NCI-H128 (cell line): Measurements from ENCODE around the gene KAT7.

Source experiments
- DNase-seq: peaks from one replicate; lab custom pipeline; 2025; ENCODE audit not compliant: unreplicated experiment; lab: John Stamatoyannopoulos, UW

Gene KAT7

DNA sequence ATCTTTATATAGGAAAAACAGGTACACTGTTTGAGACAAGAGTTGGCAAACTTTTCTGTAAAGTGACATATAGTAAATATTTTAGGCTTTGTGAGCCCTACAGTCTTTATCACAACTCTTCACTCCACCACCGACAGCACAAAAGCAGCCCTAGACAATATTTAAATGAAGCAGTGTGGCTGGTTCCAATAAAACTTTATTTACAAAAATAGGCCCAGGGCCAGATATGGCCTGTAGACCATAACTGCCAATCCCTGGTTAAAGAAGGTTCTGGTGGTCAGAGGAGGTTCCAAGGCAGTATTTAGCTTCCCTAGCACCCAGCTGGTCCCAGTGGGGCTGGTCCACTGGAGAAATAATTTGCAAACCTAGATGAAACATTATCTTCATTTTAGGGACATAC, 28.2 kb upstream of the KAT7 start:
- no peak for DNase-seq

DNA sequence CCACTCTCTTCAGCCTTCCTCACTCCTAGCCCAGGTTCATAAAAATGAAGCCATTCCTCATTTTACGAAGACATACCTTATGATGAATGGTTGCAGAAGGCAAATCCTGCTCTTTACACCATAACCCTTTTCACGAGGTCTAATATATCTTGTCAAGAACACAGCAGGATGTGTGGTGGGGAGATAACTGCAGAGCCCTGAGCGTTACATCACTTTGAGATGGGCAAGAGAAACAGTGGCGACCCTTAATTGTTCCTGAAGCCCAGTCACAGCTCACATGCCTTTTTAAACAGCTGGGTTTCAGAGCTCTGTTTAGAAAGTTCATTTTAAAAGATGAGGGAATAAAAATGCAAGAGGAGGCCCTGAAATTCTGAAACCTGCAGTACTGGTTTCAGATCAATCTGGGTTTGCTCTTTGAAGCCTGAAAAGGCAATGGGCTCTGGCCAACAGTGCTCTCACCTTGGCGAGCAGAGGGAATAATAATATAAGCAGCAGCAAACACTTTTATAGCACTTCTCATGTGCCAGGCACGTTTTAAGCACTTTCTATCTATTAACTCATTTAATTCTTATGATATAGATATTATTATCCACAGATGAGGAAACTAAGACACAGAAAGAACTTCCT, 27.4 kb upstream of the KAT7 start:
- DNase-seq = no peak

DNA sequence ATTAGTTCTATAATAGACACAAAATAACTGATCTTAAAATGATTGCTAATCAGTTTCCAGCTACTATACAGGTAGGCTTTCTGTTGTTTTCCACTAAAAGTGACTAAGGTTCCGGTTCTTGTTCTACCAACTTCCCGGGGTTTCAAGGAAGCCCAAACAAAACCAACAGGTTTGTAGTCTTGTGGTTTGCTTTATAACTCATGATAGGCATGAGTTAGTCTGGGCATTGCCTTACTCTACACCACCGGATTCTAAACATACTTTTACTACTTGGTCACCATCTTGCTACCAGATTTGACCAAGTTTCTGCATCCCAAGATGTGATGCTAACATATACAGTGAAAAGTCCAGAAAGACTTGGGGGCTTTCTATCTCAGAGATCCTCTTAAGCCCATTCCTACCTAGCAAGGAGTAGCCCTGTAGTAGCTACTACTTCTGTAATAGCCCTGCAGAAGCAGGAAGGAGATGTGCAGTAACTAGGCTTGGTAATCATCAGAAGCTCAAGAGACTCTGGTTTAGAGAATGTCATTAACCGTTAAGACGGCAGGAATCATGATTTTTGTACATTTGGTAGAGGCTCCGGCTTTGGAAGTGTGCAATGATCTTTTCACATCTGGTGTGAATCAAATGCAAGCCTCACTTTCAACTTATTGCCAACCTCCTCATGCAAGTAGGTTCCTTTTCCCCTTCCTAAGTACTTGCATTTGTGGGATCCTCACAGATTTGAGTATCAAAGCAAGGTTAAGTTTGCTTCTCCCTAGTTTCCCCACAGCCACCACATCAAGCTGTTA, 26.1 kb upstream of the KAT7 start:
- DNase-seq = no peak

DNA sequence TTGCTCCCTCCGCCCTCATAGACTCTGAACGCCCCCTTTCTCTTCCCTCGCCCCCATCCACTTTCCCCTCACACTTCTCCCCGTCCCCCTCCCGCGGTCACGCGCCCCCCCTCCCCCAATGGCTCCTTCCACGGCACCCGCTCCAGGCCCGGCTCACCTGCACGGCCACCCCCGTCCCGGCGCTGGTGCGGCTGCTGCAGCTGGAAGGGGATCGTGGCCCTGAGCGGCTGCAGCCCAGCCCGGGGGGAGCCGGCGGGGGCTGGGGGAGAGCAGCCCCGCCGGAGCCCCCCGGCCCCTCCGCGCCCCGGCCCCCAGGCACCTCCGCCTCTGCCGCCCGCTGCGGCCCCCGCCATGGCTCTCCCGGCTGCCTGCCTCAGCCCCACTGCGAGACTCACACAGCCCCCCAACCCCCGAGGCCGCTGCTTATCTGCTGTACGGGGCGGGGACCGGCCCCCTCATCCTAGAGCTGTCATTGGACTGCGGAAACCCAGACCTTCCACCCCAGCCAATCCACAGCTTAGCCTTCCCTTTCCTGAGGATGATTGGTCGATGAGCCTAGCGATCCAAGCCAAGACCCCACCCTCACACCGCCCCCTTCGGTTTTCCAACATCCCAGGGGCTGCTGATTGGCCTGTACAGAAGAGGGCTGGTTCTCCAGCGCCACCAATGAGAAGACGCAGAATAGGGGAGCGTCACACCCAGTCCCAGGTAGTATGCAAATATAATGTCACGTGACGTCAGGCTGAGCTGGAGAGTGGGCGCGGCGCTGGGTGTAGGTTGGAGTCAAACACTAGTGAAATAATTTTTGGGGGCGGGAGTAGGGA, 24.5 kb upstream of the KAT7 start, which contains the start of gene FAM117A:
FAM117A (minus strand) TSS at position 397 of the 824 bp plus-strand sequence; CDS start at position 353, 44 bp downstream.
- DNase-seq = peak; percentile 93

DNA sequence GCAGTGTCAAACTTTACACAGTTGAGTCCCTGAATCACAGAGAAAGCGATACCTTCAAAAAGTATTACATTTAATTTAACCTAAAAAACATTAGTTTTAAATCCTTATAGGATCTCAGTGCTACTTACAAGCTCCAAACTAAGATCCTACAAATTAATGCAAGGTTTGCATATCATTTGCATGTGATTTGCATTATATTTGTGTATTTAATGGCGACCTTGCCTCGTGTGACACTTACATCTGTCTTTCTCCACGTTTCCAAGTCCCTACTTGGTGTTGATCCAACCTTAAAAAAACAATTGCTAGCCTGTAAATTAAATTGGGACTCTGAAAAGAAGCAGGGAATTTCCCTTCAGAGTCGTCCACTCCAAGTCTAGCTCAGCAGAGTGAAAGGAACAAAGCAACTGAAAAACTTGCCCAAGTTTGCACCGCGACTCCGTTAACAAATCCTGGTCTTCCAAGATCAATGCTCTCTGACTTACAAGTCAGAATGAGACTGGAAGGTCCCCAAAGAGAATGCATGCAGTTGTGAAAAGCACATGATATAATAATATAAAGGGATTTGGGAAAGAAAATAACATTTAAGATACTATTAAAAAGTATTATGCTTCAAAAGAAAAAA, 23.8 kb upstream of the KAT7 start:
- no peak for DNase-seq

DNA sequence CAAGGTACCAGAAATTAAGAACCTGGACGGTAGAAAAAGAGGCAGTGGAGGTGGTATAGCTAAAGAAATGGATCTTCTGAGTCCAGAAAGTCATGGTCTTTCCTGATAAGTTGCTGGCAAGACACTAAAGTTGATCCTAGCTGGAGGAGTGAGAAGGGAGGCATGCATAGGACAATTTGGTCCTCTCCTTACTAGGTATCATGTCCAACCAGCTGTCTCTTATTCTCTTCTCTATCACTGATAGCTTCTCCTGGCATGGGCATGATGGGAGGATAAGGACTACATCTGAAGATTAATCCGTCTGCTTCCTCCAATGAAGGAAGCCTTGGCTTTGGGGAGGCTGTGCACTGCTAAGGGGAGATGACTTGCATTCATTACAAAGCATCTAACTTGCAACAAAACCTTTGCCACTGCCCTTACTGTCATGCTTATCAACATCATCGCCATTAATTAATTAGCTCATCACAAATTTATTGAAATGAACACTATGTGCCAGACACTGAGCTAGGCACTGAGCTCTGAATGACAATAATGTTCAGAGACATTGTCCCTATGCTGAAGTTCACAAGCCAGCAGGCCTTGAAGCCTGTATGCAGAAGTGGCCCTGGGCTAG, 21.5 kb upstream of the KAT7 start:
- no peak for DNase-seq

DNA sequence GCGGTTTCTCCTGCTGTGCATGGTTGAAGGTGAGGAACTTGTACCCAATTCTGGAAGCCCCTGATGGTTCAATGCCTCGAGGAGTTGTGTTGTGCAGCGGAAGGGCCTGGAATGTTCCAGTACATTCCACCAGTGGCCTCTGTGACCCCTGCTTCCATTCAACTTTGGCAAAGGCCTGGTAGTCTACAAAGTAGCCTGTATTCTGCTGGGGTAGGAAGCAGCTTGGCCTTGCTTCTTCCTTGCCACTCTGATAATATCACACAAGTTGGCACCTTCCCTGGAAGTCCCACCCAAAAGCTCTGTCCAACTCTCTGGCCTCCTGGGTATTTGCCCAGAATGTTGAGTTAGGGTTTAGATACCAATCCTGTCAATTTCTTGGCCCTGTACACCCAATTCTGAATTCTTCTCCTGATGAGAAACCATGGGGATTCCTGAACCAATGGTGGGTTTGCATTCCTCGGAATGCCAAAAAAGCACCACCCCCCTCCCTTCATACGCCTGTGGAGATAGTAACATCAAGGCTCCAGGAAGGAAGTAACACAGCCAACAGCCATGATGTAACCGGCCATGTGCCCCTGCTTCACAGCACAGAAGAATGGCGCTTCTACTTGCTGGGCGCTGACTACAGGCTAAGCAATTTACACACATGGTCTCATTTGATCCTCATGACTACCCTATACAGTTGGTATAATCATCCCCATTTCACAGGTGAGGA, 12.8 kb upstream of the KAT7 start:
- no peak for DNase-seq

DNA sequence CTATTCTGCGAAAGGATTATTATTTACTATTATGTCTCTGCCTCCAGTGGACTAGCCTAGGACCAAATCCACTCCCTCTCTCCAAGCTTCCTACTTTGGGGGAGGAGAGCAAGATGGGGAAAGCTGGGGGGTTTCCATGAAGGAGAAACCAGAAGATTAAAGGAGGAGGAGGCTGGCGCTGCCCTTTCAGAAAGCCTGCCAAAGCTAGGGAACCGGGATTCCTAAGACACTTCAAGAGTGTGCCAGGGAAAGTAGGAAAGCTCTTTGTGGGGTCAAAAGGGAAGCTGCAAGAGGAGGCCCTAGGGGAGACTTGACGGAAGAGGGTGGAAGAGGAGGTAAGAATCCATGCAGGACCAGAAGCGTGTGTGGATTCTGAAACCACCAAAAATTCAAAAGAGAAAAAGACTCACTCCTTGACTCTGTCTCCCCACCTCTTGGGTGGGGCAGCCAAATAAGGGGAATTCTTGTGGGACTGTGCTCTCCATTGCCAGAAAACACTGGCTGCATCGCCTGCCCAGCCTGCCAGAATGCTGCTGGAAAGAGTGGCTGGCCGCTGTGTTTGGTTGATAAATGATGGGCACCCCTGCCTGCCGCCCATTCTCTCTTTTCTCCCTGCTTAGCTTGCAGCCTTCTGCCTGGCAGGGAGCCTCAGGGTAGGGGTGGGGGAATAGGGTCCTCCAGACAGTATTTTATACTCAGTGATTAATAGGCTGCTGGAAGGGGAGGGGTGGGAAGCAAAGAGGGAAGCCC, 11.8 kb upstream of the KAT7 start:
- DNase-seq = no peak

DNA sequence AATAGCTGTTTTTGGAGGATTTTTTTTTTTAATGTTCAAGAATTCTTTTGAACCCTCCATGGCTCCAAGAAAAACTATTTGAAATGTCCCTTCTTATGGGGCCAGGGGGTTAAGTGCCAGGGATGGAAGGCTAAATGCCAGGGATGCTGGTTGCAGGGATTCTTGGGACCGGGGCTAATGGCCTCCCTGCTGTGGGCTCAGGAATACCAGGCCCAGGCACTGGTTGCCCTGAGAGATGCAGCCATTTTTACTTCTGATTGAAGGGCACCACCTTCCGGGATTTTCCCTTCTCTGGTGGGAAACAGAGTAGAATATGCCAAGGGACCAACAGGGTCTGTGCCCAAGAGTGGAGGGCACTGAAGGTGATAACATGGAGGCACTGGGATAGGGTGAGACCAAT, 10.9 kb upstream of the KAT7 start:
- DNase-seq = no peak

DNA sequence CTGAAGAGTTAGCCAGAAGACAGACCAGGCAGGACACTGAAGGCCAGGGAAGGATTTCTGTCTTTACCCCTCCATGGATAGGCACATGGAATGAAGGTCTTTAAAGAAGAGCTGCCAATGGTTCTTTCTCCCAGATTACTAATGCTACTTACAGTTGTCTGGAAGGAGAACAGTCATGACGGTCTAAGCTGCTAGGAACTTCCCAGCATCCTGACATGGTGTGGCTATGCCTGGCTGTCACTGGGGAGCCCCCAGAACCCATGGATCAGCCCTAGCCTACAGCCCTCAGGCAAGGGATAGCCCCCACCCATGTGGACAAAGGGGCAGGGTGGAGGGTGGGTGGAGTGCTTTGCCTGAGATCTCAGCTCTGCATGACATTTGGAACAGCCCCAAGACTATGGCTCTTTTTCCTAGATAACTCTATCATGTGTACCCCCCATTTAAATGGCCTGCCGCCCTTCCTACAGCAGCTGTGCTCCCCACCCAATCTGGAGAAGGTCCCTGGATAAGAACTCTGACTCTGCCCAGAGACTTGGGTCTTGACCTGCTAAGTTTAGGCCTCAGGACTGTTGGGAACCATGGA, 9.2 kb upstream of the KAT7 start:
- no peak for DNase-seq

DNA sequence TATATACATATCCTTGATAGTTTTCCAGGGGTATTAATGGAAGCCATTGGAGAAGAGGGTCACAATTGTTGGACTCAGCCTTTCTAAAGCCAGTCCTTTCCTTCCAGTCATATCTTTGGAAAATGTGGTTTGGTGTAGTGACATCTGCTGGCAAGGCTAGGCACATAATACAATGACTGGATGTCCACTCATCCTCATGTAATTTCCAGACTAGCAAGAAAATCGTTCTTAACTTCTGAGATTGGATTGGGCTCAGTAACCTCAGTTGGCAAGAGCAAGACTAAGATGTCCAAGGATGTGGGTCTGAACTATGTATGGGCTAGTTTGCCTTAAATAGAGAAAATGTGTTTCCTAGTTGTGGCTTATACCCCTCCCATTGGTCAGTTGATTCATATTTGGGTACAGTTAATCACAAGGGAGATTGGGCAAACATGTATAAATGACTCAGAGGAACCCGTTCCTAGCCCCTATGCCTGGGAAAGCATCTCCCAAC, 8.7 kb upstream of the KAT7 start:
- no peak for DNase-seq

DNA sequence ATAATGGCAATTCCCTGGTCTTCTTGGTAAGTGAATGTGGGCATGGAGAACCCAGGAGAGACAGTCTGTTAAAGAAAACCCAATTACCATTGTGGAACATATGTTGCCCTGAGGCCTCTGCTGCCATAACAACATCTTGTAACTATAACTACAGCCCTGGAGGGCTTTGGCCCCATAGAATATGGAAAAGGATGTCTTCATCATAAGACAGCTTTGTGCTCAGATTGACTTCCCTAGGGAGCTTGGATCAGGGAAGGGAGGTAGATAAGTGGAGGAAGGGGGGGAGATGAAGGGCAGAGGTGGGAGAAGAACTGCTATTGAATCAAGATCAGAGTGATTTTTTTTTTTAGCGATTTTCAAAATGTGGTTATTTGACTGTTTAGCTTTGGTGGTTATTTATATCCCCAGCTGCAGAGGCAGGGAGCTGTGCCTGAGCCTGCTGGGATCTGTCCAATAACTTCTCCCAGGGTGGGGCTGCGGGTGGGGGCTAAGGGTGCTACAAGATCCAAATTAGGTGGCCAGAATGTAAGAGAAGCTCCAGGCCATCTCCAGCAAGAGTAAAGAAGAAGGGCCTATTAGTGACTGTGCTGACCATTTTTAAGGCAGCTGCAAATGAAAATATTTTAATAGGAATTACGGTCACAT, 5.3 kb upstream of the KAT7 start:
- no peak for DNase-seq

DNA sequence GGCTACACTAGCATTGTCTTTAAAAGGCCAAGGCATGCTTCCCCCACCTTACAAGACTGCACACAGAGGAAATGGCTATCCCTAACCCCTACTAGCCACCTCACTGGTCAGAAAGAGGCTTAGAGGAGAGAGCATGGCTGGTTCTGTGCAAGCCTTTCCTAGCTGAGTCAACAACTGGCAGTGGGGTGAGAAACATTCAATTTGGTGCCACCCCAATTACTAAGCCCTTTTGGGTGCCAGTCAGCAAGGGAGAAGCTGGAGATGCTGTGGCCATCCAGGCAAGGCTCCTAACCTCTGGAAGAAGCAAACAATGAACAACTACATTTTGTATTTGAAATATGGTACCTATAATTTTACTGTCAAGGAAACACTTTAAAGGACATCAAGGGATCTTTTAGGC, 4.7 kb upstream of the KAT7 start:
- no peak for DNase-seq

DNA sequence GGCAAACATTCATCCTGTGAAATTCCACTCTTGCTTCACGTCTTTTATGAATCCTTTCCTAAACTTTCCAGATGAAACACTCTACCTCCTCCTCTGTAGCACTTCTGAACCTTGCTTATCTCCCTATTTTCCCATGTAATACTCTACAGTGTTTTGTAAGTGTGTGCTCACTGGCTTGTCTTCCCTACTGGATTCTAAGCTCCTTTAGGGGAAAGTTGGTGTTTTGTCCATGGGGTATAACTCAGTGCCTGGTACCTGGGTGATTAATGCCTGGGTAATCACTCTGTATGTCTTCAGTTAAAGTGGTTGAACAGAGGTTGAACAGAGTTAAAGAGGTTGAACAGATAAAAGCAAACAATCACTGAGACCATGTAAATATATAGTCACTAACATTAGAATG, 3.8 kb upstream of the KAT7 start:
- DNase-seq = no peak

DNA sequence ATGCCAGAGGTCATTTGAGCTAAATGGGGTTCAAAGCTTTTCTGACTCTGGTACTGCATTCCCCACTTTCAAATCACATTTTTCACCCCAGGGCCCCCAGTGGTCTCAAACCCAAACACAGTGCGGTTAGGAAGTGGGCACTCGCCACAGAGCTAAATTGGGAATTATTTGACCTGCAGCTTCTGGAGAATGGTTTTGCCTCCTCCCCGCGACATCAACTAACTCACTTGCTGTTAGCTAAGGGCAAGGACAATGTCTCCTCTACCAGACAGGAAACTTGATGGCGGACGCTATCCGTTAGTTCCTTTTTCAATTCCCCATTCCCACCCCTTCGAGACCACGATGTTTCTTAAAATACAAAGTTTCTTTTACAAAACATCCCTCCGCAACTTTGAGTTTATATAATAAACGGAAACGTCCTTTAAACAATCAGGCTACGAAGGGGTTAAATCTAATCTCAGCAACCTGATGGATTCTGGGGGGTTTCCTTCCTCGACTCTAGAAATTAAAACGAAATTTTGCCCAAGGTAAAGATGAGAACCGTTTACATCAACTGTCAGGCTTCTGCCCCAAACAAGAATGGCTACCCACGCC, 500 bp upstream of the KAT7 start:
- DNase-seq = no peak

DNA sequence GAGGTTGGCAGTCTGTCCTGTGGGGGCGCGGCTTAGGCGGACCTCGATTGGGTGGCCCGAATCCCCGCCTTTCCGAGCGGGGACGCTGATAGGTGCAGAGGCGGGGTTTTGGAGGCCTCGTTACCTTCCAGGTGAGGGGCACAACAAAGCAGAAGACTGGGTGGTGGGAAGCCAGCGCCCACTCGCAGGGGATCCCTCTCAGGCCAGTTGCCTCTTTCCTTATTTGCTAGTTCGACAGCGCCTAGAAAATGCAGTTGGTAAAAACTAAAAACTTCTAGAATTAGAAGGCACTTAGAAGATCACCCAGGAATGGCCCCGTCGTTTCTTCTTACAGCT, 730 bp downstream of the KAT7 start:
- no peak for DNase-seq

DNA sequence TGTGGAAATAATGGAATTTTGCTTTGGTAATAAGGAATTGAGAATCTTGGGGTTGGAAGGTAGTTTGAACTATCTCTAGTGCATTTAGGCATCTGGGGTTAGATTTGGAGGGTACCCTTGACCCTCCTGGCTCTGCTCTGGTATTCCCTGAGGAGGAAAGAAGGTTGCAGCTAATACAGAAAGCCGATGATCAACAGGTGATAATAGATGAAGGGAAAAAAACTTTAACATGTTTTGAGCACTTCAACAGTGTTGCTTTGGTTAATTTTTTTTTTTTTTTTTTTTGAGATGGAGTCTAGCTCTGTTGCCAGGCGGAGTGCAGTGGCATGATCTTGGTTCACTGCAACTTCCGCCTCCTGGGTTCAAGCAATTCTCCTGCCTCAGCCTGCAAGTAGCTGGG, 4.8 kb downstream of the KAT7 start:
- DNase-seq = no peak

DNA sequence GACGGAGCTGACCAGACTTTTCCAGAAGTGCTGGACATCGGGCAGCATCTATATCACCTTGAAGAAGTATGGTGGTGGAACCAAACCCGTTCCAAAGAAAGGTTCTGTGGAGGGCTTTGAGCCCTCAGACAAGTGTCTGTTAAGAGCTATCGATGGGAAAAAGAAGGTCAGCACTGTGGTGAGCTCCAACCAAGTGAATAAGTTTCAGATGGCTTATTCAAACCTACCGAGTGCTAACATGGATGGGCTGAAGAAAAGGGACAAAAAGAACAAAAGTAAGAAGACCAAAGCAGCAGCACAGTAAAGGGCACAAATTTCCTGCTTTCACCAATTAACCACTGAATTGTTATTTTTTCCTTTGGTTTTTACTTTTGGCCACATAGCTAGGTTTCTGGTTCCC, 6.9 kb downstream of the KAT7 start:
- DNase-seq = no peak
